ENCODE measurements around the gene SNAPC4. TPM values are rescaled to one million over a fixed set of nuclear protein-coding genes. Genes with fewer than 3 reads are reported as not detected.

SNAPC4 gene
- total RNA-seq, 1 experiment from 2014 or later = 10.8 TPM

GRCh38 chr9:136374183-136374575, 25.8 kb downstream of the SNAPC4 start:
- Histone ChIP-seq H3K36me3 (ENCODE audit: control insufficient read depth, insufficient read depth, low read length) (no peaks in the 10 kb centered on the region), H3K27me3 (ENCODE audit: control insufficient read depth, insufficient read depth, low read length) (no peaks in the 10 kb centered on the region), H3K4me3 (ENCODE audit: low read depth in 2 of 2, low read length in 2 of 2) (no peak overlapping the region), H3K4me1 (ENCODE audit: control insufficient read depth, insufficient read depth, low read length) (no peaks in the 10 kb centered on the region), H3K9me3 (ENCODE audit: control insufficient read depth, insufficient read depth, low read depth, low read length) (no peaks in the 10 kb centered on the region), H3K27ac (ENCODE audit: low read length) (no peak overlapping the region)
- POLR2A ChIA-PET = no interaction called here
- no peak for ATAC-seq
- in situ Hi-C loops (cut with HindIII; ENCODE audit: low pct_unique_long_range_greater_than_20kb, low sequenced_read_pairs) = no loop called here
- BruUV-seq (replicated peaks) = no TSS peak
- CTCF ChIA-PET = no interaction called here
- no peak for TF ChIP-seq REST (IDR thresholded peaks at IDR 0.05; ENCODE audit: insufficient read depth in 1 of 2, low read depth in 2 of 2, low read length in 1 of 2)
- TF ChIP-seq TCF7L2 (IDR thresholded peaks at IDR 0.05; ENCODE audit: low read depth, low read length) = no peak
- no peak for TF ChIP-seq SIN3A (IDR thresholded peaks at IDR 0.05; ENCODE audit: borderline replicate concordance, insufficient read depth, low read depth, low read length)
- no peak for TF ChIP-seq POLR2AphosphoS5 (IDR thresholded peaks at IDR 0.05; ENCODE audit: low read depth, low read length)
- TF ChIP-seq CTCF (IDR thresholded peaks at IDR 0.05) = no peak
- no peak for DNase-seq (ENCODE audit: low read depth, low spot score)
- intact Hi-C loops (cut with micrococcal nuclease; ENCODE audit: unreplicated experiment) = no loop called here

- TF ChIP-seq SIN3A (IDR thresholded peaks at IDR 0.05; ENCODE audit: borderline replicate concordance, insufficient read depth, low read depth, low read length) = no peak
- no peak for TF ChIP-seq CTCF (IDR thresholded peaks at IDR 0.05)
- no peak for TF ChIP-seq POLR2AphosphoS5 (IDR thresholded peaks at IDR 0.05; ENCODE audit: low read depth, low read length)
- no peak for TF ChIP-seq REST (IDR thresholded peaks at IDR 0.05; ENCODE audit: insufficient read depth in 1 of 2, low read depth in 2 of 2, low read length in 1 of 2)
- TF ChIP-seq TCF7L2 (IDR thresholded peaks at IDR 0.05; ENCODE audit: low read depth, low read length) = no peak
Observed at GRCh38 chr9:136373300-136374182, 26.4 kb downstream of the SNAPC4 start, which contains the start of gene CARD9. Gene CARD9 (minus strand): TSS chr9:136373669. CDS start chr9:136372078, 1,591 bp downstream.

More at GRCh38 chr9:136373300-136374182, 26.4 kb downstream of the SNAPC4 start, which contains the start of gene CARD9:
- no peak for ATAC-seq
- no peak for DNase-seq (ENCODE audit: low read depth, low spot score)
- H3K9me3 ChIP-seq (ENCODE audit: control insufficient read depth, insufficient read depth, low read depth, low read length) = no peaks in the 10 kb centered on the region
- in situ Hi-C loops (cut with HindIII; ENCODE audit: low pct_unique_long_range_greater_than_20kb, low sequenced_read_pairs) (no loop called here), intact Hi-C loops (cut with micrococcal nuclease; ENCODE audit: unreplicated experiment) (no loop called here)
- ChIA-PET CTCF (no interaction called here), POLR2A (no interaction called here)
- H3K36me3 ChIP-seq (ENCODE audit: control insufficient read depth, insufficient read depth, low read length) = no peaks in the 10 kb centered on the region
- no peaks in the 10 kb centered on the region for H3K4me1 ChIP-seq (ENCODE audit: control insufficient read depth, insufficient read depth, low read length)
- no peak within 1 kb of the TSS for H3K4me3 ChIP-seq (ENCODE audit: low read depth in 2 of 2, low read length in 2 of 2)
- no peaks in the 10 kb centered on the region for H3K27me3 ChIP-seq (ENCODE audit: control insufficient read depth, insufficient read depth, low read length)
- H3K27ac ChIP-seq (ENCODE audit: low read length) = no peak within 1 kb of the TSS
- no TSS peak for BruUV-seq (replicated peaks)
